Measurements from ENCODE around the gene CLCN4. TPM values are rescaled to one million over a fixed set of nuclear protein-coding genes. Genes with fewer than 3 reads are reported as not detected.

The CLCN4 gene
- 100 to 1,000 TPM in 1 of 4 donors, 10 to 100 TPM in 3; 72.5 to 307 (median 84.4) TPM for total RNA-seq

GRCh38 chrX:10156199-10157031, at the start of gene CLCN4:
TSS of gene CLCN4 (plus strand) at chrX:10156975. CDS start at chrX:10185033, 28,058 bp downstream.
- peak; percentile 80 to 83 for DNase-seq
- intact Hi-C loops (cut with DNase I; ENCODE audit: low total_unique reads) (no loop called here), in situ Hi-C loops (cut with MboI; ENCODE audit: low sequenced_read_pairs in 4 of 4) (no loop called here)
- H3K4me3 ChIP-seq: peak within 1 kb of the TSS; percentile 35 to 58 (median 54)
- no peaks in the 10 kb centered on the region for H3K9me3 ChIP-seq
- H3K27ac ChIP-seq: peak within 1 kb of the TSS; percentile 79 to 92 (median 88)
- peak; percentile 64 to 86 for ATAC-seq
- no peaks in the 10 kb centered on the region for H3K36me3 ChIP-seq
- no peaks in the 10 kb centered on the region for H3K27me3 ChIP-seq
- peaks cover 4 to 21% of the 10 kb centered on the region in 2 donors for H3K4me1 ChIP-seq
- peak; percentile 61 to 79 for TF ChIP-seq POLR2A (IDR thresholded peaks at IDR 0.05)
- no peak for TF ChIP-seq CTCF (IDR thresholded peaks at IDR 0.05 in 4 of 5, conservative IDR thresholded peaks at IDR 0.05 in 1 of 5)

- Histone ChIP-seq H3K4me3 (no peak overlapping the region), H3K4me1 (peaks cover 10 to 18% of the 10 kb centered on the region in 2 donors), H3K9me3 (no peaks in the 10 kb centered on the region), H3K27ac (no peak overlapping the region), H3K36me3 (no peaks in the 10 kb centered on the region), H3K27me3 (no peaks in the 10 kb centered on the region)
- in situ Hi-C loops (cut with MboI; ENCODE audit: low sequenced_read_pairs in 4 of 4): no loop called here
- no peak for ATAC-seq
- TF ChIP-seq POLR2A (IDR thresholded peaks at IDR 0.05) (no peak), CTCF (IDR thresholded peaks at IDR 0.05 in 4 of 5, conservative IDR thresholded peaks at IDR 0.05 in 1 of 5) (no peak)
- intact Hi-C loops (cut with DNase I; ENCODE audit: low total_unique reads): no loop called here
- DNase-seq: no peak
Measured at GRCh38 chrX:10107483-10107882, 49.3 kb upstream of the CLCN4 start.

GRCh38 chrX:10108288-10108687, 48.5 kb upstream of the CLCN4 start:
- intact Hi-C loops (cut with DNase I; ENCODE audit: low total_unique reads): no loop called here
- Histone ChIP-seq H3K27me3 (no peaks in the 10 kb centered on the region), H3K4me3 (no peak overlapping the region), H3K36me3 (no peaks in the 10 kb centered on the region), H3K9me3 (no peaks in the 10 kb centered on the region), H3K4me1 (peaks cover 10 to 19% of the 10 kb centered on the region in 2 donors), H3K27ac (no peak overlapping the region)
- DNase-seq (no peak), ATAC-seq (no peak)
- in situ Hi-C loops (cut with MboI; ENCODE audit: low sequenced_read_pairs in 4 of 4): no loop called here
- TF ChIP-seq CTCF (IDR thresholded peaks at IDR 0.05 in 4 of 5, conservative IDR thresholded peaks at IDR 0.05 in 1 of 5) (no peak), POLR2A (IDR thresholded peaks at IDR 0.05) (no peak)

GRCh38 chrX:10109695-10110094, 47.1 kb upstream of the CLCN4 start:
- H3K9me3 ChIP-seq: no peaks in the 10 kb centered on the region
- intact Hi-C loops (cut with DNase I; ENCODE audit: low total_unique reads): loop anchor here (10.0 kb wide), 2 partner anchors 235 to 1365 kb away; no protein-coding TSS in a partner anchor
- in situ Hi-C loops (cut with MboI; ENCODE audit: low sequenced_read_pairs in 4 of 4): no loop called here
- H3K4me1 ChIP-seq: peaks cover 10 to 19% of the 10 kb centered on the region in 2 donors
- H3K4me3 ChIP-seq: no peak overlapping the region
- DNase-seq (no peak), ATAC-seq (no peak)
- H3K36me3 ChIP-seq: no peaks in the 10 kb centered on the region
- TF ChIP-seq POLR2A (IDR thresholded peaks at IDR 0.05) (no peak), CTCF (IDR thresholded peaks at IDR 0.05 in 4 of 5, conservative IDR thresholded peaks at IDR 0.05 in 1 of 5) (no peak)
- H3K27ac ChIP-seq: no peak overlapping the region
- H3K27me3 ChIP-seq: no peaks in the 10 kb centered on the region
